ENCODE results near the gene AP4M1. TPM values are rescaled to one million over a fixed set of nuclear protein-coding genes. Genes with fewer than 3 reads are reported as not detected.
"Not testable (repeated sequence)": the region's sequence is repeated elsewhere in the genome, so short reads cannot be mapped to it uniquely, and the experiment has no call there.

AP4M1 gene
- total and polyA plus RNA-seq, 2 experiments from 2014 or later = 16.2 to 18.7 TPM

DNA sequence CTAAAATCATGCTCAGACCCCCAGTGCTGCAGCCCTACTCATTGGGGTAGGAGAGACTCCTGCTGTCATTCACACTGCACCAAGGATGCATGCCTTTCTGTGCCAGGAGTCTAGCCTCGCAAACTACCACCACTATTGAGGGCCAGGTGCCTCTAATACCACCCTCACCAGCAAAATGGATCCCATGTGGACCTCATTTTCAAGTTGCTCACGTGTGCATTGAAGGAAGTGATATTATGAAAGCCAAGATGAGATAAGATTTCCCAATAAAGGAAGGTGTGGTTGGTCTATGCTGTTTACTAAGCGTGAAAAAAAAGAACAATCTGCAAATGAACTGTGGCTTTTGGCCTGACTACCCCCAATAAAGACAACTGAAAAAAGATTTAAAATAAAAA lies 40.1 kb downstream of the AP4M1 start:
- no peak overlapping the region for H3K9ac ChIP-seq
- in situ Hi-C loops (cut with MboI) = no loop called here
- no peaks in the 10 kb centered on the region for H4K20me1 ChIP-seq (ENCODE audit: insufficient read depth)
- no peak overlapping the region for H3K4me2 ChIP-seq (ENCODE audit: unreplicated experiment)
- no peaks in the 10 kb centered on the region for H3K36me3 ChIP-seq (ENCODE audit: low read depth)
- no peaks in the 10 kb centered on the region for H3K4me1 ChIP-seq (ENCODE audit: insufficient read depth)
- no peaks in the 10 kb centered on the region for H3K27me3 ChIP-seq (replicated peaks; ENCODE audit: insufficient read depth)
- TF ChIP-seq EZH2phosphoT487 (IDR thresholded peaks at IDR 0.05; ENCODE audit: insufficient read depth, low read depth) (no peak), EZH2 (IDR thresholded peaks at IDR 0.05; ENCODE audit: insufficient read depth, poor library complexity, severe bottlenecking) (no peak)
- no peaks in the 10 kb centered on the region for H3K79me2 ChIP-seq (ENCODE audit: insufficient read depth)
- no peaks in the 10 kb centered on the region for H3K9me3 ChIP-seq (ENCODE audit: low read depth)
- H2AFZ ChIP-seq = no peak overlapping the region
- DNase-seq = no peak
- WGBS, 2 experiments (ENCODE audit: low coverage in 1 of 2, low lambda C conversion rate in 2 of 2, missing lambda C conversion rate in 2 of 2) = 82 to 83% methylated on average over 3 of the region's 3 CpGs
- H3F3A ChIP-seq (ENCODE audit: insufficient read depth) = peaks cover 2% of the 10 kb centered on the region
- no peaks in the 10 kb centered on the region for H3K9me2 ChIP-seq (ENCODE audit: insufficient read depth)
- H3K4me3 ChIP-seq = no peak overlapping the region
- no peak overlapping the region for H3K27ac ChIP-seq

DNA sequence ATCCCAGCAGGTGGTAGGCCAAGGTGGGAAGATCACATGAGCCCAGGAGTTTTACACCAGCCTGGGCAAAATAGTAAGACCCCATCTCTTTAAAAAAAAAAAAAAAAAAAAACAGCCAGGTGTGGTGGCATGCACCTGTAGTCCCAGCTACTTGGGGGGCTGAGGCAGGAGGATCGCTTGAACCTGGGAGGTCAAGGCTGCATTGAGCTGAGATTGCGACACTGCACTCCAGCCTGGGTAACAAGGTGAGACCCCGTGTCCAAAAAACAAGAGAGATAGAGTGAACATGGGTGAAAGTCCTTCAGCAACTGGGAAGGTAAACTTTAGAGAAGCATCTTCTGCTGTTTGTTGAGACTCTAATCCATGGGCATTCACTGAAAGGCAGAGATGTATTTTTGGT lies 41.0 kb downstream of the AP4M1 start:
- Histone ChIP-seq H3K36me3 (ENCODE audit: low read depth) (no peaks in the 10 kb centered on the region), H3K4me1 (ENCODE audit: insufficient read depth) (no peaks in the 10 kb centered on the region), H3K9me3 (ENCODE audit: low read depth) (no peaks in the 10 kb centered on the region), H3F3A (ENCODE audit: insufficient read depth) (peaks cover 5% of the 10 kb centered on the region), H3K9ac (no peak overlapping the region), H3K4me2 (ENCODE audit: unreplicated experiment) (no peak overlapping the region), H3K27ac (no peak overlapping the region), H2AFZ (no peak overlapping the region), H4K20me1 (ENCODE audit: insufficient read depth) (no peaks in the 10 kb centered on the region), H3K9me2 (ENCODE audit: insufficient read depth) (no peaks in the 10 kb centered on the region), H3K4me3 (no peak overlapping the region), H3K27me3 (replicated peaks; ENCODE audit: insufficient read depth) (no peaks in the 10 kb centered on the region), H3K79me2 (ENCODE audit: insufficient read depth) (no peaks in the 10 kb centered on the region)
- in situ Hi-C loops (cut with MboI) = no loop called here
- DNase-seq = no peak
- no peak for TF ChIP-seq EZH2 (IDR thresholded peaks at IDR 0.05; ENCODE audit: insufficient read depth, poor library complexity, severe bottlenecking)
- no peak for TF ChIP-seq EZH2phosphoT487 (IDR thresholded peaks at IDR 0.05; ENCODE audit: insufficient read depth, low read depth)
- 69 to 77% methylated on average over 3 of the region's 3 CpGs for WGBS, 2 experiments (ENCODE audit: low coverage in 1 of 2, low lambda C conversion rate in 2 of 2, missing lambda C conversion rate in 2 of 2)

DNA sequence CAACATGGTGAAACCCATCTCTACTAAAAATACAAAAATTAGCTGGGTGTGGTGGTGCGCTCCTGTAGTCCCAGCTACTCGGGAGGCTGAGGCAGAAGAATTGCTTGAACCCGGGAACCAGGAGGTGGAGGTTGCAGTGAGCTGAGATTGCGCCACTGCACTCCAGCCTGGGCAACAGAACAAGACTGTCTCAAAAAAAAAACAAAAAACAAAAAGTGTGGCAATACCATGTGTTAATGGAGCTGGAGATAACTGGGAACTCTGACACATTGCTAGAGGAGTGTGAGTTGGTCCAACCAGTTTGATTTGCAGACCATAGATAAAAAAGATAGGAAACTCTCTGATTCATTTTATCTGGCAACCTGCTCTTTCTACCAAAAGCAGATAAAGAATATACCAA lies 44.9 kb downstream of the AP4M1 start:
- H4K20me1 ChIP-seq (ENCODE audit: insufficient read depth); H3K27me3 ChIP-seq (replicated peaks; ENCODE audit: insufficient read depth); H3K27ac ChIP-seq; H3K4me3 ChIP-seq; H3F3A ChIP-seq (ENCODE audit: insufficient read depth); H3K9me3 ChIP-seq (ENCODE audit: low read depth); H3K9ac ChIP-seq; H3K36me3 ChIP-seq (ENCODE audit: low read depth); H3K9me2 ChIP-seq (ENCODE audit: insufficient read depth); H3K4me2 ChIP-seq (ENCODE audit: unreplicated experiment); in situ Hi-C loops (cut with MboI); H2AFZ ChIP-seq: not testable (repeated sequence)
- WGBS, 2 experiments (ENCODE audit: low coverage in 1 of 2, low lambda C conversion rate in 2 of 2, missing lambda C conversion rate in 2 of 2) = 42 to 47% methylated on average over 4 of the region's 4 CpGs
- H3K79me2 ChIP-seq (ENCODE audit: insufficient read depth) = peaks cover 22% of the 10 kb centered on the region
- peak; percentile 72 for DNase-seq
- H3K4me1 ChIP-seq (ENCODE audit: insufficient read depth) = peaks cover 12% of the 10 kb centered on the region; the same call in 1 of the 2 replicates

DNA sequence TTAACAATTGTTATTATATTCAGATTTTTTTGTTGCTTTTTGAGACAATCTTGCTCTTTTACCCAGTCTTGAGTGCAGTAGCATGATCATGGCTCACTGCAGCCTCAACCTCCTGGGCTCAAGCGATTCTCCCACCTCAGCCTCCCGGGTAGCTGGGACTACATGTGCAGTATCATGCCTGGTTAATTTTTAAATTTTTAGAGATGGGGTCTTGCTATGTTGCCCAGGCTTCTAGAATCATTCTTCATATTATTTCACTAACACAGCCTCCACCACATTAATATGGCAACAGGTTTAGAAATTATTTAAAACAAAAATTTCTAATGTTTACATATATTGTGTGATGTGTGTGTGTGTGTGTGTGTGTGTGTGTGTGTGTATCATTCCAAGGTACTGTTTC lies 45.8 kb downstream of the AP4M1 start:
- H3K27ac ChIP-seq = no peak overlapping the region
- H3K9me3 ChIP-seq (ENCODE audit: low read depth) = no peaks in the 10 kb centered on the region
- H3K36me3 ChIP-seq (ENCODE audit: low read depth) = no peaks in the 10 kb centered on the region
- H3K27me3 ChIP-seq (replicated peaks; ENCODE audit: insufficient read depth) = no peaks in the 10 kb centered on the region
- H3K9ac ChIP-seq = no peak overlapping the region
- H4K20me1 ChIP-seq (ENCODE audit: insufficient read depth) = no peaks in the 10 kb centered on the region
- no peaks in the 10 kb centered on the region for H3K9me2 ChIP-seq (ENCODE audit: insufficient read depth)
- H3K4me1 ChIP-seq (ENCODE audit: insufficient read depth) = peaks cover 12% of the 10 kb centered on the region; the same call in 1 of the 2 replicates
- H2AFZ ChIP-seq = no peak overlapping the region; the same call in 1 of the 2 replicates
- in situ Hi-C loops (cut with MboI) = no loop called here
- H3K4me3 ChIP-seq = no peak overlapping the region
- DNase-seq = no peak
- H3K79me2 ChIP-seq (ENCODE audit: insufficient read depth) = peaks cover 28% of the 10 kb centered on the region
- WGBS, 2 experiments (ENCODE audit: low coverage in 1 of 2, low lambda C conversion rate in 2 of 2, missing lambda C conversion rate in 2 of 2) = 62 to 66% methylated on average over 2 of the region's 2 CpGs
- no peak for TF ChIP-seq EZH2phosphoT487 (IDR thresholded peaks at IDR 0.05; ENCODE audit: insufficient read depth, low read depth)
- no peak for TF ChIP-seq EZH2 (IDR thresholded peaks at IDR 0.05; ENCODE audit: insufficient read depth, poor library complexity, severe bottlenecking)
- no peak overlapping the region for H3K4me2 ChIP-seq (ENCODE audit: unreplicated experiment)
- peaks cover 5% of the 10 kb centered on the region for H3F3A ChIP-seq (ENCODE audit: insufficient read depth)

DNA sequence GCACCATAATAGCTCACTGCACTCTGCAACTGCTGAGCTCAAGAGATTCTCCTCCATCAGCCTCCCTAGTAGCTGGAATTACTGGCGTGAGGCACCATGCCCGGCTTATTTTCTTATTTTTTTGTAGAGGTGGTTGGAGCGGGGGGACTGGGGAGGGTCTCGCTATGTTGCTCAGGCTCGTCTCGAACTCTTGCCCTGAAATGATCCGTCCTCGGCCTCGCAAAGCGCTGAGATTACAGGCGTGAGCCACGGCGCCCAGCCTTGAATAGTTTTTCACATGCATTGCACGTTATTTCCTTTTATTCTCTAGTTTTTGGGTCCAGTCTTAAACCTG lies 46.7 kb downstream of the AP4M1 start:
- H3F3A ChIP-seq (ENCODE audit: insufficient read depth) = peaks cover 11% of the 10 kb centered on the region
- in situ Hi-C loops (cut with MboI) = no loop called here
- H3K9ac ChIP-seq = peak overlapping the region; percentile 45
- peak overlapping the region; percentile 92 for H3K4me3 ChIP-seq
- 10% methylated on average over 13 to 14 of the region's 14 CpGs for WGBS, 2 experiments (ENCODE audit: low coverage in 1 of 2, low lambda C conversion rate in 2 of 2, missing lambda C conversion rate in 2 of 2)
- TF ChIP-seq EZH2 (IDR thresholded peaks at IDR 0.05; ENCODE audit: insufficient read depth, poor library complexity, severe bottlenecking) (no peak), EZH2phosphoT487 (IDR thresholded peaks at IDR 0.05; ENCODE audit: insufficient read depth, low read depth) (no peak)
- no peaks in the 10 kb centered on the region for H3K36me3 ChIP-seq (ENCODE audit: low read depth)
- H3K79me2 ChIP-seq (ENCODE audit: insufficient read depth) = peaks cover 28% of the 10 kb centered on the region
- H4K20me1 ChIP-seq (ENCODE audit: insufficient read depth) = no peaks in the 10 kb centered on the region
- H2AFZ ChIP-seq = peak overlapping the region; percentile 94
- H3K9me3 ChIP-seq (ENCODE audit: low read depth) = no peaks in the 10 kb centered on the region
- peak overlapping the region; percentile 82 for H3K4me2 ChIP-seq (ENCODE audit: unreplicated experiment)
- no peak for DNase-seq
- no peaks in the 10 kb centered on the region for H3K9me2 ChIP-seq (ENCODE audit: insufficient read depth)
- H3K27me3 ChIP-seq (replicated peaks; ENCODE audit: insufficient read depth) = no peaks in the 10 kb centered on the region
- peak overlapping the region; percentile 13; the same call in 1 of the 2 replicates for H3K27ac ChIP-seq
- peaks cover 12% of the 10 kb centered on the region; the same call in 1 of the 2 replicates for H3K4me1 ChIP-seq (ENCODE audit: insufficient read depth)
